ENCODE results near the gene SLC19A2. TPM values are rescaled to one million over a fixed set of nuclear protein-coding genes. Genes with fewer than 3 reads are reported as not detected.

Gene SLC19A2
- total RNA-seq, 1 donor = 10.5 TPM

DNA sequence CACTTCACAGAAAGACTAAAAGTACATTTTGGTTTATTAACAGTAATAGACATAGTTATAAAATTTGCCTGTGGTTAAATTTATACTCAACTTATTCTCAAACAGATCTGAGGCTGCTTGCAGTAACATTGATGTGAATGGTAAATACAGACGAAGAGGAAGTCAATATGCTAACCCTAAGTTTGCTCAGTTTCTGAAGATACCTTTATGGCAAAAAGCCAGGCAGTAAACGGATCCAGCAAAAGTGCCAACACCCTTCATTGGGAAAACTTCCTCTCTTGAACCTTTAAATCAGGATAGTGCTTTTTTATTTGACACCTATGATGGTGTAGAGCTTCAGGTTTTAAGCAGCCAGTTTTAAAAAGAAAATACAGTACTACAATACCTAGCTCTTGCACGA, 41.8 kb downstream of the SLC19A2 start:
- H3K4me3 ChIP-seq (ENCODE audit: insufficient read depth, low read length) = no peak overlapping the region
- no peaks in the 10 kb centered on the region for H4K20me1 ChIP-seq (ENCODE audit: insufficient read depth, low read length)
- no peaks in the 10 kb centered on the region for H3K9me3 ChIP-seq (ENCODE audit: low read depth, low read length)
- H3K36me3 ChIP-seq (ENCODE audit: insufficient read depth, low read length) = no peaks in the 10 kb centered on the region
- no peaks in the 10 kb centered on the region for H3K79me2 ChIP-seq (ENCODE audit: insufficient read depth, low read length)
- no peak overlapping the region for H3K4me2 ChIP-seq (ENCODE audit: insufficient read depth, low read length)
- DNase-seq (ENCODE audit: insufficient read length, low spot score, missing footprints) = no peak
- TF ChIP-seq CTCF (IDR thresholded peaks at IDR 0.05; ENCODE audit: extremely low read depth, low read depth, low read length) = no peak
- H3K27ac ChIP-seq (ENCODE audit: low read depth, low read length) = no peak overlapping the region
- no peaks in the 10 kb centered on the region for H3K27me3 ChIP-seq (ENCODE audit: insufficient read depth, low read length)
- no peaks in the 10 kb centered on the region for H3K4me1 ChIP-seq (ENCODE audit: insufficient read depth, low read length)
- no peak overlapping the region for H2AFZ ChIP-seq (ENCODE audit: low read length)

DNA sequence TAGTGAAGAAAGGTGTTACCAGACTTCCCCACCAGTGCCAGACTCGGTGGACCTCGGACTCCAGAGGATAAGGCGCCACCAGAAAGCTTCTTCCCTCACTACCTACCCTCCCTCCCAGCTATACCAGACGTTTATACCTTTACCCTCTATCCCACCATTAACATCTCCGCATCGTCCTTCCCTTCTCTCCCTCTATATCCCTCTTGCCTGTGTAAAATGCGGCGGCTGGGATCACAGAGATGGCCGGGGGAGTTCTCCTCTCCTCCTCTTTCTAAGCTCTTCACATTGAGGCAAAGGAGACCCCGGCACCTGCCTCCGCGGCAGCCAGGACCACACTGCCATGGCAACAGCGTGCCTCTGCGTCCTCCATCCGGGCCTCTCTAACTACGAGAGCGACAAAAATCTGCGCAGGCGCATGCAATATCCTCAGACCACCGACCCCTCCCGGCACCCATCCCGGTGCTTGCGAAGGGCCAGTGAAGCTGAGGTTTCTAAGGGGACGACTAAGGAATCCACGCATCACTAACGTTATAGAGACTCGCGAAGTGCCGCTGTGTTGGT, 58.6 kb downstream of the SLC19A2 start, which contains the start of gene CCDC181:
Gene CCDC181 (minus strand): TSS at position 394 of the 561 bp plus-strand sequence. CDS start 2,547 bp downstream, outside the sequence.
- H4K20me1 ChIP-seq (ENCODE audit: insufficient read depth, low read length) = no peaks in the 10 kb centered on the region
- no peak within 1 kb of the TSS for H3K27ac ChIP-seq (ENCODE audit: low read depth, low read length)
- DNase-seq (ENCODE audit: insufficient read length, low spot score, missing footprints) = peak; percentile 13
- H3K4me3 ChIP-seq (ENCODE audit: insufficient read depth, low read length) = peak within 1 kb of the TSS; percentile 77
- no peaks in the 10 kb centered on the region for H3K9me3 ChIP-seq (ENCODE audit: low read depth, low read length)
- H2AFZ ChIP-seq (ENCODE audit: low read length) = peak within 1 kb of the TSS; percentile 90
- no peak for TF ChIP-seq CTCF (IDR thresholded peaks at IDR 0.05; ENCODE audit: extremely low read depth, low read depth, low read length)
- peaks cover 17% of the 10 kb centered on the region for H3K27me3 ChIP-seq (ENCODE audit: insufficient read depth, low read length)
- peaks cover 6% of the 10 kb centered on the region for H3K4me1 ChIP-seq (ENCODE audit: insufficient read depth, low read length)
- H3K4me2 ChIP-seq (ENCODE audit: insufficient read depth, low read length) = peak within 1 kb of the TSS; percentile 97
- no peaks in the 10 kb centered on the region for H3K36me3 ChIP-seq (ENCODE audit: insufficient read depth, low read length)
- no peaks in the 10 kb centered on the region for H3K79me2 ChIP-seq (ENCODE audit: insufficient read depth, low read length)

DNA sequence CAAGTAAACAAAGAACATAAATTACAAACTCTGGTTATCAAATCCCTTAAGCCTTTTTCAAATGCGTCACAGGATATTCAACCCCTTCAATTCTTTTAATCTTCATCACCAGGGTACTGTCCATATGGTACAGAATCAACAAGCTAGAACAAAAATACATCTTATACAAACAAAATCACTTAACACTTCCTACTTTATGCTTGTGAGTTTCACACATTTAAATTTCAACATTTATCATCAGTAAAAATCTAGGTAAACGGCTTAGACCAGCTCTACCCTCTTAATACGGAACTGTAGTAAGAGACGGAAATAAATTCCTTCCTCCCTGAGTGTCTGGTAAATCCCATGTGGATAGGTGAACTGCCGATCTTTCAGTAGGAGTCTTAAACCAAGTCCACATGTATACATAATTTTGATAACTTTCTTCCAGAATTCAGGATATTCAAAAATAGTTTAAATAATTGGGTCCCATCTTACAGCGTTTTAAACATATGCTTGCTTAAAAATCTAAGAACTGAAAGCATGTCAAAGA, 59.5 kb downstream of the SLC19A2 start:
- no peaks in the 10 kb centered on the region for H4K20me1 ChIP-seq (ENCODE audit: insufficient read depth, low read length)
- H2AFZ ChIP-seq (ENCODE audit: low read length) = peak overlapping the region; percentile 26
- peaks cover 17% of the 10 kb centered on the region for H3K27me3 ChIP-seq (ENCODE audit: insufficient read depth, low read length)
- H3K27ac ChIP-seq (ENCODE audit: low read depth, low read length) = no peak overlapping the region
- peaks cover 6% of the 10 kb centered on the region for H3K4me1 ChIP-seq (ENCODE audit: insufficient read depth, low read length)
- no peak overlapping the region for H3K4me2 ChIP-seq (ENCODE audit: insufficient read depth, low read length)
- no peaks in the 10 kb centered on the region for H3K36me3 ChIP-seq (ENCODE audit: insufficient read depth, low read length)
- no peak for DNase-seq (ENCODE audit: insufficient read length, low spot score, missing footprints)
- H3K9me3 ChIP-seq (ENCODE audit: low read depth, low read length) = no peaks in the 10 kb centered on the region
- H3K79me2 ChIP-seq (ENCODE audit: insufficient read depth, low read length) = no peaks in the 10 kb centered on the region
- no peak overlapping the region for H3K4me3 ChIP-seq (ENCODE audit: insufficient read depth, low read length)
- no peak for TF ChIP-seq CTCF (IDR thresholded peaks at IDR 0.05; ENCODE audit: extremely low read depth, low read depth, low read length)

GRCh38 chr1:169421309-169421708, 64.4 kb downstream of the SLC19A2 start:
- H3K9me3 ChIP-seq (ENCODE audit: low read depth, low read length) = no peaks in the 10 kb centered on the region
- no peak for DNase-seq (ENCODE audit: insufficient read length, low spot score, missing footprints)

More at GRCh38 chr1:169421309-169421708, 64.4 kb downstream of the SLC19A2 start:
- Histone ChIP-seq H3K27me3 (ENCODE audit: insufficient read depth, low read length) (peaks cover 4% of the 10 kb centered on the region), H3K4me2 (ENCODE audit: insufficient read depth, low read length) (no peak overlapping the region), H3K4me3 (ENCODE audit: insufficient read depth, low read length) (no peak overlapping the region), H2AFZ (ENCODE audit: low read length) (no peak overlapping the region), H3K36me3 (ENCODE audit: insufficient read depth, low read length) (no peaks in the 10 kb centered on the region), H3K4me1 (ENCODE audit: insufficient read depth, low read length) (no peaks in the 10 kb centered on the region), H3K27ac (ENCODE audit: low read depth, low read length) (no peak overlapping the region), H4K20me1 (ENCODE audit: insufficient read depth, low read length) (no peaks in the 10 kb centered on the region), H3K79me2 (ENCODE audit: insufficient read depth, low read length) (no peaks in the 10 kb centered on the region)
- no peak for TF ChIP-seq CTCF (IDR thresholded peaks at IDR 0.05; ENCODE audit: extremely low read depth, low read depth, low read length)

Measured in osteoblast (primary cell).